COLO668 (cell line): ENCODE results near the gene TNS1.

Source experiments
- DNase-seq: peaks from one replicate; lab custom pipeline; 2025; ENCODE audit not compliant: unreplicated experiment; lab: John Stamatoyannopoulos, UW

Gene TNS1

GRCh38 chr2:217983276-217984233 is 19.2 kb downstream of the TNS1 start:
- DNase-seq, result no peak

- DNase-seq, result no peak
Measured at GRCh38 chr2:217981971-217982370, 20.8 kb downstream of the TNS1 start.

- DNase-seq, result no peak
Measured at GRCh38 chr2:217981084-217981730, 21.6 kb downstream of the TNS1 start.

GRCh38 chr2:217980591-217980990 is 22.2 kb downstream of the TNS1 start:
- no peak for DNase-seq

DNA sequence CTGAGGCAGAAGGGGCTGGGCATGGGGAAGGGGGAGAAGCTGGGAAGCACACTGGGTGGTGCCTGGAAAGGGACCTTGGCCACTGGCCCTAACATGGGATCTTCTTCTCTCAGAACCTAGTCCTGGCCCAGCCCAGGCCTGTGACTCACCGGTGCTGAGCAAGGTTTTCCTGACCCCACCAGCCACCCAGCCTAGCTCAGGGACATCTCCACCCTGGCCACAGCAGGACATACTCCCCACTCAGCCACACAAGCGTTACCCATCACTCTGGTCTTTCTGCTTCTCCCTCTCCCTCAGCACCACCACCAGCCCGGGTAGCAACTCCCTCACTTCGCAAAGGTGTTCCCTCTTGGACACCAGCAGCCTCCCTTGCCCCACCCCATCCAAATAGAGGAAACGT is 22.8 kb downstream of the TNS1 start:
- DNase-seq, result no peak

GRCh38 chr2:217979151-217979811 is 23.5 kb downstream of the TNS1 start:
- DNase-seq, result no peak

DNA sequence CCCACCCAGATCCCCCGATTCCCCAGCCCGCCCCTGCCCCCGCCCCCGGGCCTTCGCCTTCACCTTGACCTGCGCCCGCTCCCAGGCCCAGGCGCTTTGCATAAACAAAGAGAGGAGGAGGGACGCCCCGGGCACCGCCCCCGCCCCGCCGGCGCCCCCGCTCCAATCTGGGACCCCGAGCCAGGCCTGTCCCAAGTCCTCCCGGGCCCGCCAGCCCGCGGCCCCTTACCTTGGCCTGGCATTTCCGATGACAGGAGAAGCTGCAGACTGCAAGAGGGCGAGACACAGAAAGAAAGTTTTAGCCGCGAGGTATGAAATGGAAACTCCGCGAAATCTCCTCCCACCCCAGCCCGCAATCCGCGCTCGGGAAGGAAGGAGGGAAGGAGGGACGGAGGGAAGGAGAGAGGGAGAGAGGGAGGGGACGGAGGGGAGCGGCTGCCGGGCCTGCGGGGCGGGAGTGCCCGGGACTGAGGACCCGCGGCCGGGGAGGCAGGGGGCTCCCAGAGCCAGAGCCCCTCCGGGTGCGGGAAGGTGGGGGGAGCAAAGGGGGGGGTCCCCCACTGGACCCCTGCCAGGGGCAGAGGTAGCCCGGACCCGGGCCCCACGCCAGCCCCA is 24.2 kb downstream of the TNS1 start:
- no peak for DNase-seq

- DNase-seq, result no peak
Measured at GRCh38 chr2:217977840-217978535, 24.8 kb downstream of the TNS1 start.

DNA sequence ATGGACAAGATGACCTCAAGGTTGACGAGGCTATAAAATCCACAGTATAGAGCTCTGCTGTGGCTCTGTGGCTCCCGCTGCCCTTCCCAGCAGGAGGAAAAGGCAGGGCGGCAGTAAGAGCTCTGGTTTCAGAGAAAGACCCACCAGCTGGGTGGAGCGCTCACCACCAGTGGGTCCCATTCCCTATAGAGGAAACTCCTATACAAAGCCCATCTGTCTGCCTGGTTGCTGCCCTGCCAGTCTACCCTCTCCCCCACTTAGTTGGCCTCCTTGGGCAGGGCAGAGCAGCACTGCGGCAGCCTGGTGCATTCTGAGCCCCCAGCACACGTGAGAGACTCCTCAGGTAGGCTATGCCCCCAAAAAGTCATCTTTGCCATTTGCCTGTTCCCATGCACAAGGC is 26.5 kb downstream of the TNS1 start:
- no peak for DNase-seq

- no peak for DNase-seq
Measured at GRCh38 chr2:217975626-217976025, 27.2 kb downstream of the TNS1 start.

GRCh38 chr2:217974389-217975005 is 28.3 kb downstream of the TNS1 start:
- no peak for DNase-seq

DNA sequence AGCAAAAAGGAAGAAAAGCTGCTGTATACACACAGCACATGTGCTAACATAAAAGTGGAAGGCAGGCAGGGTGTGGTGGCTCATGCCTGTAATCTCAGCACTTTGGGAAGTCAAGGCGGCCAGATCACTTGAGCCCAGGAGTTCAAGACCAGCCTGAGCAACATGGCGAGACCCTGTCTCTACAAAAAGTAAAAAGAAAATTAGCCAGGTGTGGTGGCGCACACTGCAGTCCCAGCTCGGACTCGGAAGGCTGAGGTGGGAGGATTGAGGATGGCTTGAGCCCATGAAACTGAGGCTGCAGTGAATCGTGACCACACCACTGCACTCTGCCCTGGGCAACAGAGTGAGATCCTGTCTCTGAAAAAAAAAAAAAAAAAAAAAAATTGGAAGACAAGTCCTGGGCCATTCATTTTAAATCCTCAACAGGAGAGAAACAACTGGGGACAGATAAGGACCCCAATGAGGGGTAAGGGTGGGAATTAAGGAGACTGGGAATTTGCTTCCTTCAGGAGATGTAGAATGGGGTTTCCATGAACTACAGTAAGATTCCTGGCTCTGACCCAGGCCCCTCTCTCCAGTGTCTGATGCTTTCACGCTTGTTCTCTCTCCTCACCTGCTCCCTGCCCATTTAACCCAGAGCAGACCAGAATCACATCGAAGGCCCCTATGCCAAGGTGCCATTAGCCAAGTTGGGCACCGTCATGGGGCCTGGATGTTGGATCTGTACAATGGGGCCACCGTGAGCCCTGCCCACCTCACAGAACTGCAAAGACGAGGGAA is 29.6 kb downstream of the TNS1 start:
- DNase-seq, result no peak

GRCh38 chr2:217972490-217972889 is 30.3 kb downstream of the TNS1 start:
- no peak for DNase-seq

DNA sequence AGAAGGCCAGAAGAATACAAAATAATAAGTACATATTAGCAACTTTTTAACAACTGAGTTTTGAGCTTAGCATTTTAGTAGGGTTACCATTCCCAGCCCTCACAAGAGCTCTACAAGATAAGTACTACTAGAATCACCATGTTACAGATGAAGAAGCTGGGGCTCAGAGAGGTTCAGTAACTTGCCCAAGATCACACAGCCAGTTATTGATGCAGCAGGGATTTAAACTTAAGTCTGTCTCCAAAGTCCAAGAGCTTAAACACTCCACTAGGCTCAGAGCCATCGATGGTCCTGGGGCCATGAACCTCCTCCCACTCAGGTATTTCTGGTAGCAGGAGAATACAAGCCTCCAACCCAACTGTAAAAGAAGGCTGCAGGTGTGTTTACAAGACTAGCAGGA is 30.8 kb downstream of the TNS1 start:
- DNase-seq, result no peak

GRCh38 chr2:217971166-217971565 is 31.6 kb downstream of the TNS1 start:
- DNase-seq, result no peak

DNA sequence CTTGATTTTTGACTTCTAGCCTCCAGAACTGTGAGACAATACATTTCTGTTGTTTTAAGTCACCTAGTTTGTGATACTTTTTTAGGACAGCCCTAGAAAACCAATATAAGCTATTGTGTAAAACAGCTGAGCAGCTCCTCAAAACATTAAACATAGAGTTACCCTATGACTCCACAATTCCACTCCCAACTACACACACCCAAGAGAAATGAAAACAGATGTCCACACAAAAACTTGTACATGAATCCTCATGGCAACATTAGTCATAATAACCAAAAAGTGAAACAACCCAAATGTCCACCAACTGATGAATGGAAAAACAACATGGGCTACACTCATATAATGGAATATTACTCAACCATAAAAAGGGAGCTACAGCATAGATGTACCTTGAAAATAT is 32.6 kb downstream of the TNS1 start:
- no peak for DNase-seq

DNA sequence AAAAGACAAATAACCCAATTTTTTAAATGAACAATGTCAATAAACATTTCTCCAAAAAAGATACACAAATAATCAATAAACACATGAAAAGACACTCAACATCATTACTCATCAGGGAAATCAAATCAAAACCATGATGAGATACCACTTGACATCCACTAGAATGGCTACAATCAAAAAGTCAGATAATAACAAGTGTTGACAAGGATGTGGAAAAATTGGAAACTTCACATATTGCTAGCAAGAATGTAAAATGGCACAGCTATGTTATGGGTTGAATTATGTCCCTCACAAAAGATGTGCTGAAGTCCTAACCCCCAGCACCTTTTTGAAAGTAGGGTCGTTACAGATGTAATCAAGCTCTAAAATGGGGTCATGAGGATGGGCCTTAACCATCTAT is 33.2 kb downstream of the TNS1 start:
- DNase-seq, result no peak

- no peak for DNase-seq
Measured at GRCh38 chr2:217968023-217968422, 34.8 kb downstream of the TNS1 start.

DNA sequence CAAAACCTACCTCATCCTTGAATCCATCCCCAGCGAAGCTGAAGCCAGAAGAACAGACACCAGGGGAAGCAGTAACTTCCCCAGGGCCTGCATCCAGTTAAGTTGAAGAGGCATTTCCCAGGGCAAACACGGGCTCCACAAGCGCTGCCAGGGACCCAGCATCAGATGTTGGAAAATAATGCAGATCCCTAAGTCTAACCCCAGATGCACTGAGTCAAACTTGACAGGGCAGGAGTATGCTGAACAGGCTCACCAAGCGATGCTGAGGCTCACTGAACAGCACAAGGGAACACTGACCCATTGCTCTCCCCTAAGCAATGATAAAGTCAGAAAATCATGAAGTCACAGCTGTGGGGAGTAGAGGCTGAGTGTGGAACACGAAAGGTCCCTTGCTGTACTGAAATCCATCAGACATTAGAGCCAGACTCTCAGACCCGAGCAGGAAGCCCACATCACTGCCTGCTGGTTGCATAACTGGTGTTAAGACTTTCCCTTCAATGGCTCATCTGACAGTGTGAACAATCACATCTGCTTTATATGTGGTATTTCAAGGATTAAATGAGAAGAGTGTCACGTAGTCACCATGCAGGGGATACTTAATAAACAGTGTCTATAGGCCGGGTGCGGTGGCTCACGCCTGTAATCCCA is 36.2 kb downstream of the TNS1 start:
- DNase-seq, result no peak
